Panc1 (cell line): Measurements from ENCODE around the gene BACH2.

ENCODE experiments used
- CTCF ChIP-seq: fragments of 450-650 bp; IDR thresholded peaks from 2 replicates; pipeline ENCODE4 v1.5.1; 2017; ENCODE audit warnings: mild to moderate bottlenecking
- REST ChIP-seq, 2 experiments: IDR thresholded peaks; 2 replicates each; pipeline ENCODE4 v1.6.1; 2011 to 2012; ENCODE audit warnings: low read depth in 2 of 2, control low read depth in 1 of 2, low read length in 1 of 2, mild to moderate bottlenecking in 1 of 2, moderate library complexity in 1 of 2; ENCODE audit not compliant: insufficient read depth in 1 of 2

- no peak for TF ChIP-seq CTCF
- no peak for TF ChIP-seq REST (IDR thresholded peaks at IDR 0.05; ENCODE audit: insufficient read depth in 1 of 2, low read depth in 2 of 2, low read length in 1 of 2)
Measured at GRCh38 chr6:90199900-90200299, 96.7 kb downstream of the BACH2 start.
